GM12891 (cell line): Measurements from ENCODE around the gene HEY2.

Experiments used
- POLR2A ChIP-seq: IDR thresholded peaks from 2 replicates; pipeline ENCODE4 v1.6.1; 2011; ENCODE audit warnings: low read depth, low read length, control low read depth
- POLR2AphosphoS5 ChIP-seq: IDR thresholded peaks from 2 replicates; pipeline ENCODE4 v1.6.1; 2011; ENCODE audit warnings: low read depth, low read length, control low read depth
- TAF1 ChIP-seq: IDR thresholded peaks from 2 replicates; pipeline ENCODE4 v1.6.1; 2011; ENCODE audit warnings: low read depth, low read length, control low read depth

DNA sequence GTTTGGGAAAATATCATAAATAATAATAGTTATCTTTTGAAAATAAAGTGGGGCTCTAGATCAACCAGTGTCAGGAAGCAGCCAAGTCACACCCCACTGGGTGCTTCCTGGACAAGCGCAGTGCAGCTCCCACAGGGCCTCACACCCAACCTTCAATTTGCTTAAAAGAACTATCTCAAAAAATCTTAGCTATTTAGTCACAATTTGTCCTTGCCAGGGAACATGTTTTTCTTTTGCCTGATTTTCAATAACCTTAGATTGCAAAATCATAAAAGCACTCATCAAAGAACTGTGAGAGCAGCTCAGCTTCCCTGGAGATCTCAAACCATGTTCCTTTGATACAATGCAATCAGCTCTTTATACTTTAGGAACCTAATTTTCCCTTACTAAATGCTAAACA lies 39.7 kb downstream of the HEY2 start:
- TF ChIP-seq POLR2AphosphoS5 = no peak
- no peak for TF ChIP-seq POLR2A
- no peak for TF ChIP-seq TAF1
